ENCODE results near the gene TMPRSS6.

Gene TMPRSS6

GRCh38 chr22:37109242-37109917 lies at the start of gene TMPRSS6:
TMPRSS6 (minus strand) TSS chr22:37109713; CDS start chr22:37103417, 6,296 bp downstream.
- DNase-seq (ENCODE audit: low read depth, low spot score): no peak
- H3K4me3 ChIP-seq (ENCODE audit: low read depth, low read length): no peak within 1 kb of the TSS
- TF ChIP-seq CTCF (IDR thresholded peaks at IDR 0.05; ENCODE audit: low read depth, low read length): no peak
- in situ Hi-C loops (cut with HindIII; ENCODE audit: low sequenced_read_pairs): no loop called here

GRCh38 chr22:37158963-37159290 lies 49.4 kb upstream of the TMPRSS6 start:
- in situ Hi-C loops (cut with HindIII; ENCODE audit: low sequenced_read_pairs): no loop called here
- DNase-seq (ENCODE audit: low read depth, low spot score): no peak
- H3K4me3 ChIP-seq (ENCODE audit: low read depth, low read length): no peak overlapping the region
- no peak for TF ChIP-seq CTCF (IDR thresholded peaks at IDR 0.05; ENCODE audit: low read depth, low read length)

- DNase-seq (ENCODE audit: low read depth, low spot score): no peak
- H3K4me3 ChIP-seq (ENCODE audit: low read depth, low read length): no peak overlapping the region
- TF ChIP-seq CTCF (IDR thresholded peaks at IDR 0.05; ENCODE audit: low read depth, low read length): no peak
- in situ Hi-C loops (cut with HindIII; ENCODE audit: low sequenced_read_pairs): no loop called here
Measured at GRCh38 chr22:37157516-37158285, 48.2 kb upstream of the TMPRSS6 start.

GRCh38 chr22:37156686-37157435 lies 47.3 kb upstream of the TMPRSS6 start:
- in situ Hi-C loops (cut with HindIII; ENCODE audit: low sequenced_read_pairs): no loop called here
- TF ChIP-seq CTCF (IDR thresholded peaks at IDR 0.05; ENCODE audit: low read depth, low read length): no peak
- H3K4me3 ChIP-seq (ENCODE audit: low read depth, low read length): no peak overlapping the region
- no peak for DNase-seq (ENCODE audit: low read depth, low spot score)

GRCh38 chr22:37155971-37156370 lies 46.5 kb upstream of the TMPRSS6 start:
- in situ Hi-C loops (cut with HindIII; ENCODE audit: low sequenced_read_pairs): no loop called here

More at GRCh38 chr22:37155971-37156370, 46.5 kb upstream of the TMPRSS6 start:
- TF ChIP-seq CTCF (IDR thresholded peaks at IDR 0.05; ENCODE audit: low read depth, low read length): no peak
- DNase-seq (ENCODE audit: low read depth, low spot score): no peak
- H3K4me3 ChIP-seq (ENCODE audit: low read depth, low read length): no peak overlapping the region
